Left kidney (tissue), 8 donors: Measurements from ENCODE around the gene MSRB3. TPM values are rescaled to one million over a fixed set of nuclear protein-coding genes. Genes with fewer than 3 reads are reported as not detected.

Source experiments
- DNase-seq: peaks from one replicate; pipeline ENCODE4 v3.0.0-alpha.2; 2013
- long read RNA-seq, 8 donors: transcript quantifications; one replicate each; lab custom pipeline, GENCODE V29; 2026
- polyA plus RNA-seq: library from polyadenylated mRNA; unstranded; fragments of 120-200 nt; gene quantifications from one replicate; pipeline ENCODE4 v1.2.1, GENCODE V29; 2013; ENCODE audit not compliant: insufficient read length

Gene MSRB3
- 21.8 TPM for polyA plus RNA-seq
- long read RNA-seq, donor 1, full-length matches to known transcripts, result 12 of 12 reads
- long read RNA-seq, donor 1, partial matches to known transcripts, result 0 of 12 reads
- long read RNA-seq, donor 1, other reads (novel, unspliced or antisense), result 0 of 12 reads
- long read RNA-seq, donor 2, full-length matches to known transcripts, result 6 of 6 reads
- long read RNA-seq, donor 2, partial matches to known transcripts, result 0 of 6 reads
- long read RNA-seq, donor 2, other reads (novel, unspliced or antisense), result 0 of 6 reads
- long read RNA-seq, donor 3, full-length matches to known transcripts, result 4 of 4 reads
- long read RNA-seq, donor 3, partial matches to known transcripts, result 0 of 4 reads
- long read RNA-seq, donor 3, other reads (novel, unspliced or antisense), result 0 of 4 reads
- long read RNA-seq, donor 4, full-length matches to known transcripts, result 1 of 1 reads
- long read RNA-seq, donor 4, partial matches to known transcripts, result 0 of 1 reads
- long read RNA-seq, donor 4, other reads (novel, unspliced or antisense), result 0 of 1 reads
- long read RNA-seq, donor 5, full-length matches to known transcripts, result 3 of 3 reads
- long read RNA-seq, donor 5, partial matches to known transcripts, result 0 of 3 reads
- long read RNA-seq, donor 5, other reads (novel, unspliced or antisense), result 0 of 3 reads
- long read RNA-seq, donor 6, full-length matches to known transcripts, result 13 of 13 reads
- long read RNA-seq, donor 6, partial matches to known transcripts, result 0 of 13 reads
- long read RNA-seq, donor 6, other reads (novel, unspliced or antisense), result 0 of 13 reads
- long read RNA-seq, donor 7, full-length matches to known transcripts, result 5 of 5 reads
- long read RNA-seq, donor 7, partial matches to known transcripts, result 0 of 5 reads
- long read RNA-seq, donor 7, other reads (novel, unspliced or antisense), result 0 of 5 reads
- long read RNA-seq, donor 8, full-length matches to known transcripts, result 2 of 2 reads
- long read RNA-seq, donor 8, partial matches to known transcripts, result 0 of 2 reads
- long read RNA-seq, donor 8, other reads (novel, unspliced or antisense), result 0 of 2 reads

DNA sequence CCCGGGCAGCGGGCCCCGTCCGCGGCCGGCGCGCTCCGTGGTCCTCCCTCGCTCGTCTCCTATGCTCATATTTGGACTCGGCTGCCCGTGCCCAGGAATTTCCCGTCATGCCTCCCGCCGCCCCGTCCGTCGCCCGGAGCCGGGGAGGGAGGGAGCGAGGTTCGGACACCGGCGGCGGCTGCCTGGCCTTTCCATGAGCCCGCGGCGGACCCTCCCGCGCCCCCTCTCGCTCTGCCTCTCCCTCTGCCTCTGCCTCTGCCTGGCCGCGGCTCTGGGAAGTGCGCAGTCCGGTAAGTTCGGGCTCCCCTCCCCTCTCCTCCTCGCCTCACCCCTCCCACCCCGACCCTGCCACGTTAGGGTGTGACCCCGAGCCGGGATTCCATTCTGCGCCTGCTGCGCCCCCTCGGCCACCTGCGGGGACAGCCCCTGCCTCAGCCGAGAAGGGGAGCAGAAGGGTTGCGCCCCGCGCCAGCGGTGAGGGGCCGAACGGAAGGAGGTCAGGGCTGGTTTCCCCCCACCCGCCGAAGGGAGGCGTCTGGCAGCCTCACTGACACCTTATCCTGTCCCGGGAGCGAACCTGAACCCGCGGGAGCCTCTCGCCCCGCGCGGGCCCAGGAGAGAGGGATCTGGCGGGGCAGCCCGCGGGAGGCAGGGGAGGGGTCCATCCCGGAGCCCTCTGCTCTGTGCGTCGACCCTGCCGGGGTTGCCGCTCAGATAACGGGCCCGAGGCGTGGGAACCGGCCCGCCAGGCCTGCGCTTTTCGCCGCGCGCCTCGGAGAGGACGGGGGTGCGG is at the start of gene MSRB3:
MSRB3 (plus strand) TSS at position 108 of the 793 bp plus-strand sequence. CDS start 29,897 bp downstream, outside the sequence.
- peak; percentile 70 for DNase-seq

DNA sequence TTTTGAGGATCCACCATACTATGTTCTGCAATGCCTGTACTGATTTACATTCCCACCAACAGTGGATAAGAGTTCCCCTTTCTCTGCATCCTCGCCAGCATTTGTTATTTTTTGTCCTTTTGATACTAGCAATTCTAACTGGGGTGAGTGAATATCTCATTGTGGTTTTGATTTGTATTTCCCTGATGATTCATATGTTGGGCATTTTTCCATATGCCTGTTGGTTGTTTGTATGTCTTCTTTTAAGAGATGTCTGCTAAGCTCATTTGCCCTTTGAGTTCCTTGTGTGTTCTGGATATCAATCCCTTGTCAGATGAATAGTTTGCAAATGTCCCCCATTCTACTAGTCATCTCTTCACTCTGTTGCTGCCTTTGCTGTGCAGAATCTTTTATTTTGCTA is 49.0 kb upstream of the MSRB3 start:
- no peak for DNase-seq

DNA sequence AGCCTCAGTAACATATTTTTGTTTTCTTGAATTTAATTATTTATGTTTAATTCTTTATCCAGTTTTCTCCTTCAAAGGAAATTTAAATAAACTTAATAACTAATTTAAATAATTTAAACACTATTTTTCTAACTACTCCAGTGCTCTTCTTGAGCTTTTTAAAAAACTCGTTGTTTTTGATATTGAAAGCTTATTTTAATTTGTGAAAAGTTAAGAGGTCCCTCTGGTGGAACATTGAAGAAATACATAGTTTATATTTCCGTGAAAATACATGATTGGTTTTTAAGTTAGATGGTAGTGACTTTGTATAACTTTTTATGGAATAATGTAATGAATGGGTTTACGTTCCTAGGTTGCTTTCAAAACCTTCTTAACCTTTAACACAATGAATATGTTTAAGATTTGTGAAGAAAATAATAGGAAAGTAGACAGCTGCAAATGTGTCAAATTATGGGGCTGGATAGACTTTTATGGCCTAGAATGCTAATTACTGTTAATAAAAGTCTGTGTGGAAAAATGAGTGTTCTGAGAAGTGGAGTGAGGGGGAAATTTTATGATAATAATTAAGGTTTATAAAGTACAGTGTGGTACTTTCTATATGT is 45.9 kb upstream of the MSRB3 start:
- DNase-seq, result peak; percentile 24

DNA sequence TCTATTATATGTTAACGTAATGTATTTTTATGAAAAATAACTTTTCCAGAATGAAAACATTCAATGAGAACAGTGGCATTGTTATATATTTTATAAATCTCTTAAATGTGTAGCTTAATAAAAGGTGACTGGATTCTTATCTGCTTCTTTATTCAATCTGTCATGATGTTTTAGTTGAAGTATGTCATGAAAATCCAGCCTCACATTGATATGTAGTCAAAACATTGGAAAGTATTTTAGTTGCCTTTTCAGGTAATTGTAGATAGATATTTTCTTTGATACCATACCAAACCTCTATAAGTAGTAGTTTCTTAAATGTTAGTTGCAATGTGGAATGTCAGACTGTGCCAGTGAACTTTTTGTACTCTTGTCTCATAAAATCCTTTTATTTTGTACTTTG is 41.3 kb upstream of the MSRB3 start:
- no peak for DNase-seq

DNA sequence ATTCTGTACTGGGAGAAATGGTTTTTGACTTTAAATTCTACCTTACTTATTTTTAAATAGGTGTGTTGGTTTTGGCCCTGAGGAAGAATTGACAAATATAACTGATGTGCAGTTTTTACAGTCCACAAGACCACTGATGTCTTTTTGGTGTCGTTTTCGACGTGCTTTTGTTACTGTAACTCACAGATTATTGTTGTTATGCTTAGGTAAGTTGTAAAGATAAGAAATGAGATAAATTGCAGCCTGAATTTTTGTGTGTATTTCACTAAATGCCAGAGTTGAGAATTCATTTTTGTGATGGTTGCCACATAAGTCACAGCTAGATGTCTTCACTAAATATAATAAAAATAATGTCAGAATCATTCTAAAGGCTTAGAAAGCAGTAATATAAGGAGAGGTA is 39.9 kb upstream of the MSRB3 start:
- DNase-seq, result no peak

DNA sequence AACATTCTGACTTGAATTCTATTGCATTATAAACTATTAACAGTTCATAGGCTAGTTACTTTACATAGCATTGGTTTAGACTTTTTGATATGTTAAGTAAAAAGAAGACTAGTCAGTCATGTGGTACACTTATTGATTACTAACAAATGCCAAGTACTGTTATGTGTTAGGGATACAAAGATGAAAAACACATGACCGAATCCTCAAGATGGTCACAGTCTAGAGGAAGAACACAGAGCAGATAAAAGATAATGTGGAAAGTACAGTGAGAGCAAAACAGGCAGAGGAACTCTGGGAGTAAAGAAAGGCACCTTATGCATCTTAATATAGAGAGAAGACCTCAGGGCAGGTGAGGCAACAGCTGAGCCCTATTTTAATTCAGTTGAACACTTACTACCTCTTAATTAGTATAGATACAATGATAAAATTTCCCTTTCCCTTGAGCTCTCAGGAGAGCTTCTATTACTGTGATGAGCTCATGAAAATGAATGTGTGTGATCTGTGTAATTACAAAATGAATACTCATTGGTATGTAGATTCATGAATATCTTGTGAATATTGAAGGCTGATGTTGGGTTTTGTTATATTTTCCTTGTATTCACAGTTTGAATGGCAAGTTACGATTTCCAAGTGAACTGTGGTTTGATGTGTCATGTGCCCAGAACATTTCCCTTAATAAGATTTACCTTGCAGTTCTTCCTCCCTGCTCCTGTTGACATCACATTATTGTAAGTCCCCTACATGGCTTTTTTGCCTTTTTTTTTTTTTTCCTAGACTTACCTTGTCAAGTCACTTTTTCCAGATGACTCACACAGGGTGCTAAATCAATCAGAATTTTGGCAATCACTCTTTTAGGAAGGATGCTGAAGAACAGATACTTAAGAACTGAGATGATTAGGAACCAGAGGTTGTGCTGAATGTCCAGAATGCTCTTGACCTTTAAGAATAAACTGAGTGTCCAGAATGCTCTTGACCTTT is 29.5 kb upstream of the MSRB3 start:
- no peak for DNase-seq

DNA sequence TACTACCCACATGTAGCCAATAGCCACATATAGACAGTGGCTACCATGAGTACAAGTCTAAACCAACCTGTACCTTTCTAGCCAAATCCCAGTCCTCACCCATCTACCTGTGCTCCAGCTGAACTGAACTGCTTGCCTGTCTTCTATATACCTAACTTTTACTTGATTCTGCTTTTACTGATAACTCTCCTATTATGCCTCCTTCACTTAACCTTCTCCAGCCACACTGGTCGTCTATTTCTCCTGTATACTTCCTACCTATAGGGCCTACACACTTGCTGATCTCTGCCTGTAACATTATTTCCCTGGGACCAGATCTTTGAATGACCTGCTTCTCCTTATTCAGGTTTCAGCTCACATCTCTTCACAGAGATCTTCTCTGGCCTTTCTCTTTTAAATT is 26.0 kb upstream of the MSRB3 start:
- DNase-seq, result no peak

DNA sequence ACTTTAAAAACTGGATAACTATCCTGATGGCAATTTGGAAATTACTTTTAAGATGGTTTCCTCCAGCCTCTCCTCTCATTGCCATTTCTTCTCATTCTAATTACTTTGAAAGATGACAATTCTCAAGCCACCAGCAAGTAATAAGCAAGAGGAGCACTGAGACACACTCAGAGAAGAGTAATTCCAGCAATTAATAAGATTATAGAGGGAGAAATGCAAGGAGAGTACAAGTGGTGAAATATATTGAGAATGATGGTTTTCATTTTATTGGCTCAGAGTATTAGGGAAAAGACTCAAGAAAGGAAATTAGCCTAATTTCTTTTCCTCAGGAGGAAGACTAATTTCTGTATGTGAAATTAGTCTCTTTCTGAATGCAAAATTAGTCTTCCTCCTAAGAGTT is 20.5 kb upstream of the MSRB3 start:
- DNase-seq, result no peak

DNA sequence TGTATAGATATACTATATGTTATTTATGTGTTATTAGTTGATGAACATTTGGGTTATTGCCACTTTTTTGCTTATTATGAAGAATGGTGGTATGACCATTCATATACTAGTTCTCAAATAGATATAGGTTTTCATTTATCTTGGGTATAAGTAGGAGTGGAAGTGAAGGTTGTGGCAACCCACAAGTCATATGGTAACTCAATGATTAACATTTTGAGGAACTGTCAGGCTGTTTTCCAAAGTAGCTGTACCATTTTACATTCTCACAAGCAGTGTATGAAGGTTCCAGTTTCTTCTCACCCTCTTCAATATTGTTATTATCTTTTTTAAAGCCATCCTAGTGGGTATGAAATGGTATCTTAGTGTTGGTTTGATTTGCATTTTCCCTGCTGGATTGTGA is 19.0 kb upstream of the MSRB3 start:
- DNase-seq, result no peak

DNA sequence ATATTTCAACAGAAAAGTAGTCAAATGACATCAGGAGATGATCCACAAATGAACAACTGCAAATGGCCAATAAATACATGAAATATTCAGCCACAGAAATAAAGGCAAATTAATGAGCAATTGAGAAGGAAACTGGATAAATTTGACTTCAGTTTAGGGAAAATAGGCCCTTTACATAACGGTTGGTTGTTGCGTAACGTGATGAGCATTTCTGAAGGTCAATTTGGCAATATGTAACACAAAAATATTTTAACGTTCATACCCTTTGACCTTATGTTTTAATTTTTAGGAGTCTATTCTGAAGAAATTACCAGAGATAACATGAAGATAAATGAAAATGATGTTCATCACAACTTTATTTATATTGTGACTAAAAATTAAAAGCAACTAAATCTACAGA is 14.7 kb upstream of the MSRB3 start:
- DNase-seq, result no peak

DNA sequence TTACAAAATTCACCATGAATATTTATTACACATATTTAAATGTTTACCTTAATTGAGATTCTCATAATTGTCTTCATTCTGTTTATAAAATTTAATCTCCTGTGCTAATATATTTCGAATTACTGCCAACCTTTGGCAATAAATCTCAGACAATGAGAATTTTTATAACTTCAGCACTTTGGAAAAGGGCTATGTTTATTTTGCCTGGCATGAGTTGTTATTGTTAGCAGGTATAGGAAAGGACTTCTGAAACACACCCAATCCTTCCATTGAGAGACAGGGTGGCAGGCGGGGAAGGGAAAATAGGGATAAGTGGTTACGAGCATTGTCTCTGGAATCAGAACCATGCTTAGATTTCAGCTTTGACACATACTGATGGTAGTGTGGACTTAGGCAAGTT is 12.1 kb upstream of the MSRB3 start:
- DNase-seq, result no peak

DNA sequence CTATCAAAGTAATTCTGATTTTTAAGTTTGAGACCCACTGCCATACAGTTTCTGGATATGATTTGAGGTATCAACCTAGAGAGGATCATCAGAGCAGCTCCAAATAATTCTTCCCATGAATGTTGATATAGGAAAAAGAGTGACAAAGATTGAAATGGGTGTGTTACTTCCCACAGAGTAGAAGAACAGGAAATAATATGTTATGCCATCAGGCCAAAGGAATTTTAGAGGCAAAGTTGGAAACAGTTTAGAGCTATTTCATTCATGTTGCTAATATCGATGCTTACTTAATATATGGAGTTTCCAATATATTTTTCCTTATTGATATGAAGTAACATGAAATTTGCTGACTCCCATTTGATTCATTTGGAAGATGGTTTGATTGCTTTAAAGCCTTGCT is 8.9 kb upstream of the MSRB3 start:
- DNase-seq, result no peak

DNA sequence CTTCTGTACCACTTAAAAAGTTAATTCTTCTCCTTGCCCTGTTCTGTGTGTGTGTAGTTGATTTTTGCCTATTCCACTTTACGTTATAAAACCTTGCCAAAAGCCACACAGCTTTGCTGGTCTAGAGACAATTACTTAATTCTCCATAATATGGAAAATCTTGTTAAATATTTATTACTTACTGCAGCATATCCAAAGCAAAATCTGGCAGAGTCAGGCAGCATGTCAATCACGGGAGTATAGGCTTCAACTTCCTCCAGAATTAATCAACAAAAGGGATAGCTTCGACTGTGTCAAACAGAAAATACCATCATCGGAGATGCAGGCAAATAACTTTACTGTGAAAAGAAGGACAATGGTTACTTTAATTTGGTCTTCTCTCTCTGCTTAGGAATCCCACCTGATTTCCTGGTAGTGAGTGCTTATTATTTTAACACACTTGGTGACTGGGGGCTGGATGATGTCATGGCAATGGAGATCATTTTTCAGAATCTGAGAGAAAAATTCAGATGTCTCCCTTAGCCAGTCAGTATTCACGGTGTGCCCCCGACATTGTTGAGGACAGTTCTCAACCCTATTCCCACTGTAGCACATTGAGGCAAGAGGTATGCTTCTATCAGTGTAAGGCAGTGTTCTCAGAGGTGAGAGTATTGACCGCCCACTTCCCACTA is 3.7 kb upstream of the MSRB3 start:
- DNase-seq, result no peak

DNA sequence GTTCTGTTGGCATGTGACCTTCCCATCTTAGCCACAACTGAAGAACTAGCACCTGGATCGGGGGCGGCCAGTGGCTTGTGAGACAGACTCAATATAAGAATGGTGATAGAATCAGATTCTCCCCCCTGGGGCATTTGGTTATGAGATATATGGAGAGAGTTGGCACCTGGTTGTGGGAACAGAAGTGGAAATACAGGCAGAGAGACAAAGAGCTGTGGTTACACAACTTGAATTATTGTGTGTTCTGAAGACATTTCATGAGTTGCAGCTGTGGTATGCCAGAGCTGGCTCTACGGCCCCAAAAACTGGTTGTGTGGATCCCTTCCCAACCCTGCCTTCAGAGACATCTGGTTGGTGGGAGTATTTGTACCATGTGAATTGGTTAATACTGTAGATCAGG is 2.9 kb upstream of the MSRB3 start:
- no peak for DNase-seq

DNA sequence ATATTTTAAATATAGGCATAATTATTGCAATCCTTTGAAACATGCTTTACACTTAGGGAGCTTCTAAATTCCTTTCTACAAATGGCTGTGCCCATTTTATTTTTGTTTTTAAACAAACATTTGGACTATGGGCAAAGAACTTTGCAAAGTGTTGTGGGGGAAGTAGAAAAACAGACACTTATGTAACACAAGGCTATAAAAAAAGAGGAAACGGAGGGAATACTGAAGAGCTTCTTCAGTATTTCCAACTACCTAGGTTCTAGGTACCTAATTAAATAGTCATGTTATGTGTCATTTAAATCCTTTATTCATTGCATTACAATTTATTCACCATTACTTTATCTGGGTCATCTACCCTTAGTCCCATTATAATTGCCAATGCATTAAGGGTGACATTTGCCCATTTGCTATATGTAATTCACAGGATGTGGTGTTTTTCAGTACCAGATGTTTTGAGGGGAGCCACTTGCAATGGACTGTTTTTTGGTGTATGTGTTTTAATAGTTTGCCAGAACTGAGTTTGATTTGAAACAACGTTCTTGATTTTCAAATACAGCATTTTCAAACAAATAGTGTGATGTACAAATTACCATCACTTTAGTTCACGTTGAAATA is 1.5 kb upstream of the MSRB3 start:
- DNase-seq, result no peak

DNA sequence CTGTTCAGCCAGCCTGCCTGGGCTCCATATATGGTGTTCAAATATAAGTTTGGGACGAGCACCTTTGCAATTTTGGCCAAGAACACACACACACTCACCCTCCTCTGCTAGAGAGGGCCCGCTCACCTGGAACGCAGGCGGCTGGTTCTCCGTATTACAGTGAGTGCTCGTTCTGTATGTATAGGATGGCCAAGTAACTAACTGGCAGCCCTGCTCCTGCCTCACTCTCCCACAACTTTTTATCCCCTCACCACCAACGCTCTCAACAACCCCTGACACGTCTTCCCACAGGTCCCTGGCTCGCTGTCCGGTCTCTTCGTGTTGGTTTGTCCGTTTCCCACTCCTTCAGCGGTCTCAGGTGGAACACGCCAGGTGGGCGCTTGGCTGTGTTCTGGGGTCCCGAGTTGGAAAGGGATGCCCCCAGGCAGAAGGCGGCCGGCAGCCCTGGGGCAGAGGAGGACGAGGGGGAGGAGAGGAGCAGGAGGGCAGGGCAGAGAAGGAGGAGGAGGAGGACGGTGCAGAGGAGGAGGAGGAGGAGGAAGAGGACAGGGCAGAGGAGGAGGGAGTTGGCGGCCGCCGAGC is 398 bp upstream of the MSRB3 start:
- no peak for DNase-seq

DNA sequence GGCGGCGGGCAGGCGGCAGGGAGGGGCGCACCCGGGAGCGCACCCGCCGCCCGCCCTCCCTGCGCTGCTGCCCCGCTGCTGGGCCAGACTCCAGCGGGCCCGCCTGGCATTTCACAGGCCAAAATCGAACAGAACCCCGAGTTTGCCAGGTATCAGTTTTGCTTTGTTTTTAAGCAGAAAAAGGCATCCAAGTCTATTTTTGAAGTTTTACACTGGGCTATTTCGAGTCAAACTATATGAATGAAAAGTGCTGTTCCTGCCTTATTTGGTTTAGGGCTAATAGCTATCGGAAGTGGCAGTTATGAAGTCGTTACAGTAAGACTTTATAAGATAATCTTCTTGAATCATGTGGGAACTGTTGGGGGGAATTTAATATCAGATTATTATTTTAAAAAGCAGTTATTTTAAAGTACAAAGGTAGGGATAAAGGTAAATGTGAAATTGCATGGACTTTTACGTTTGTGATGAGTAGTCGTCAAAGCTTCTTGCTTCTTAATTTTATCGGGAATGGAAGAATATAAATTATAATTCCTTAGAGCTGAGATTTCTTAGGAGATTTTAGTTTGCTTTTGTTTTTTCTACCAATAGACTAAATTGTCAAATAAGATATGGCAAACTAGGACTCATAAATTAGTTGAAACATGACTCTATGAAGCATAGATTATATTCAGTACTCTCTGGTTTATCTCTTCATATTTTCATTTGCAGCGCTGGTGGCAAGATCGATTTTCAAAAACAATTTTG is 1.1 kb downstream of the MSRB3 start:
- DNase-seq, result no peak

DNA sequence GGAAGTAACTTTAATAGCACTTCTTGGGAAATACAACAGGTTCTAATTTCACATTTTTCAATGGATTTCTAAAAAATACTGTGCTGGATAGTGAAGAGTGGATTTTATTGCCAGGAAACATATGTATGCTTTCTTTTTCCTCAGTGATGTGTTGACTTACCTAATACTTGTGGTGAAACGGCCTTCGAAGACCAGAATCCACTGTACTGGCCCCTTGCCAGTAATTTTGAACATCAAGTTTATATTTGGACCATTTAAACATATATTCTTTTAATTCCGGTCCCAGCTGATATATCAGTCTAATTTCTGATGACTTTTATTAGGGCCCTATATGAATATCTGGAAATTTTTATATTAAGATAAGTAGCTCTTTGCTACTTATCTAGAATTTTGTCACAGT is 1.8 kb downstream of the MSRB3 start:
- no peak for DNase-seq
